HUES64 (cell line): ENCODE results near the gene ZFAND2A.
A peak's percentile ranks its signal among the peaks of the same experiment; 100 is the strongest.
"Not testable (repeated sequence)": the region's sequence is repeated elsewhere in the genome, so short reads cannot be mapped to it uniquely, and the experiment has no call there.

Source experiments
- H3K27ac ChIP-seq: 2 replicates; pipeline ENCODE4 v1.7.0; 2013; ENCODE audit warnings: low read depth, low read length, inconsistent platforms
- H3K27me3 ChIP-seq: 2 replicates; pipeline ENCODE4 v1.6.1; 2013; ENCODE audit warnings: mild to moderate bottlenecking, low read length; ENCODE audit not compliant: insufficient read depth
- H3K36me3 ChIP-seq: 2 replicates; pipeline ENCODE4 v1.6.1; 2013; ENCODE audit warnings: mild to moderate bottlenecking, low read length; ENCODE audit not compliant: insufficient read depth
- H3K4me1 ChIP-seq: 2 replicates; pipeline ENCODE4 v1.6.1; 2013; ENCODE audit warnings: mild to moderate bottlenecking, low read length, moderate library complexity; ENCODE audit not compliant: insufficient read depth
- H3K4me3 ChIP-seq: 2 replicates; pipeline ENCODE4 v1.5.1; 2013; ENCODE audit warnings: mild to moderate bottlenecking, low read length, moderate library complexity
- H3K9ac ChIP-seq: 2 replicates; pipeline ENCODE4 v1.6.1; 2013; ENCODE audit warnings: mild to moderate bottlenecking, low read depth, low read length
- H3K9me3 ChIP-seq: 2 replicates; pipeline ENCODE4 v1.6.1; 2013; ENCODE audit warnings: low read depth, low read length; ENCODE audit not compliant: insufficient read depth
- WGBS: fragments of 150-250, 120-280 bp; methylation state at CpG from one replicate; pipeline ENCODE4 v1.1.7; 2013; ENCODE audit warnings: missing lambda C conversion rate; 5-methylcytosine and 5-hydroxymethylcytosine counted together

ZFAND2A gene

DNA sequence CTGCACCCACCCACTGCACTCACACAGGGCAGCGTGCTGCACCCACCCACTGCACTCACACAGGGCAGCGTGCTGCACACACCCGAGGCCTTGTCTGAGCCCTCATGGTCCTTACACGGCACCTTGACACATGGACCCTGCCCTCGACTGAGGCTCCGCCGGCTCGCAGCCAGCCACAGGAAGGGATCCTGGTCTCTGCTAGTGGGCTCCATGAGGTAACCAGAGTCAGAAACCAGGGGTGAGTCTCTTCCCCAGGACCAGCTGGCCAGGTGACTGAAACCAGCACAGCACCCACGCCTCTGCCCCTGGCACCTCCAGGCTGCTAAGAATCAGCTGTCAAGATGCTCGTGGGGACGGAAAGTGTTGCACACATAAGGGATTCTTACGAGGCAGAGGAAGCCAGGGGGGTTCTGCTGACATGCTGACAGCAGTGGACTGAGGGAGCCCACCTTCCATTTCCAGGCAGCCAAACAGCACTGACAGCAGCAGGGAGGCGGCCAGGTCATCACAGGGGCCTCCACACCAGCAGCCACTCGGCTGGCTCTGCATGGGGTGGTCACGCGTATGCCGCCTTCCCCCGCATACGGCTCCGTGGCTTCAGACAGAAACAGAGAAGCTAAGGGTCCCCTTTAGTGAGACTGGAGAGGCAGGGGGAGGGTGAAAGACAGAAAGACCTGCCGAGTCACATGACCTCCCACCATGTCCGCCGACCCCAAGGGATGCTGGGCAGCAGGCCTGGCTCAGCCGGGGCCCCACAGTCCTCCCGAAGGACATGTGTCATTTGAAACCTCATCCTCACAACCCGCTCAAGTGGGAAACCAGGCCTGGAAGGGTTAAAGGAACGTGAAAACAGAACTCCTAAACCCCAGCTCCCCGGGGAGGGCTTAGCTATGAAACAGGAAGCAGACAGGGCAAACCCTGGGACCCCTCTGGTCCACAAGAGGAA, 37.8 kb downstream of the ZFAND2A start:
- WGBS: 81% methylated on average over 28 of the region's 28 CpGs
- Histone ChIP-seq H3K9ac (peak overlapping the region; percentile 4), H3K27ac (no peak overlapping the region), H3K4me1 (peaks cover 11% of the 10 kb centered on the region; the same call in 1 of the 2 replicates), H3K27me3 (no peaks in the 10 kb centered on the region), H3K4me3 (no peak overlapping the region), H3K36me3 (peaks cover 27% of the 10 kb centered on the region), H3K9me3 (no peaks in the 10 kb centered on the region)

- Histone ChIP-seq H3K9ac (no peak overlapping the region), H3K27me3 (no peaks in the 10 kb centered on the region), H3K27ac (no peak overlapping the region), H3K4me1 (peaks cover 11% of the 10 kb centered on the region; the same call in 1 of the 2 replicates), H3K36me3 (peaks cover 20% of the 10 kb centered on the region), H3K9me3 (no peaks in the 10 kb centered on the region), H3K4me3 (no peak overlapping the region)
- WGBS: 96% methylated on average over 14 of the region's 14 CpGs
Measured at GRCh38 chr7:1121476-1121875, 38.5 kb downstream of the ZFAND2A start.

DNA sequence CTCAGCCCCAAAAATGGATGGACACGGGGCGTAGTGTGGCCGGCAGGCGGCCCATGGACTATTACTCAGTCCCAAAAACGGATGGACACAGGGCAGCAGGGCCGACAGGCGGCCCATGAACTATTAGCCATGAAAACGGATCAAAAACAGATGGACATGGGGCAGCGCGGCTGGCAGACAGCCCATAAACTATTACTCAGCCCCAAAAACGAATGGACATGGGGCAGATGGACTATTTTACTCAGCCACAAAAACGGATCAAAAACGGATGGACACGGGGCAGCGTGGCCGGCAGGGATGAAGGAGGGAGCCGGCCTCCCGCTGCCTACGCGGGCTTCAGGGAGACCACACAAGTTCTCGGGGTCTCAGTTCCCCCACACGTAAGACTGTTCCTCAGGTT, 39.2 kb downstream of the ZFAND2A start:
- Histone ChIP-seq H3K9ac (no peak overlapping the region), H3K4me1 (peaks cover 11% of the 10 kb centered on the region; the same call in 1 of the 2 replicates), H3K27me3 (no peaks in the 10 kb centered on the region), H3K36me3 (peaks cover 18% of the 10 kb centered on the region), H3K4me3 (no peak overlapping the region), H3K27ac (no peak overlapping the region), H3K9me3 (no peaks in the 10 kb centered on the region)
- 96% methylated on average over 22 of the region's 22 CpGs for WGBS

DNA sequence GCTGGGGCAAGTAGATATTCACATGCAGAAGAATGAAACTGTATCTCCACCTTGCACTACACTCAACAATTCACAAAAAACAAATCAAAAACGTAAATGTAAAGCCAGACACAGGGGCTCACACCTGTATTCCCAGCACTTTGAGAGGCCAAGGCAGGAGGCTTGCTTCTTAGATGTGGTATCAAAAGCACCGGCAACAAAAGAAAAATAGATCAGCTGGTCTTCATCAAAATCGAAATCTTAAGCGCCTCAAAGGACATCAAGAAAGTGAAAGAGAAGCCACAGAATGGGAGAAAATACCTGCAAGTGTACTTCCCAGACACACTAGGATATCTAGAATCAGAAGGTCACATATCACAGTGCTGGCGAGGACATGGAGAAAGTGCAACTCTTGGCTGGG, 40.8 kb downstream of the ZFAND2A start:
- H3K9ac ChIP-seq: no peak overlapping the region
- WGBS: 95% methylated on average over 5 of the region's 5 CpGs
- no peaks in the 10 kb centered on the region for H3K9me3 ChIP-seq
- no peaks in the 10 kb centered on the region for H3K27me3 ChIP-seq
- H3K4me1 ChIP-seq: peaks cover 10% of the 10 kb centered on the region; the same call in 1 of the 2 replicates
- H3K36me3 ChIP-seq: peaks cover 7% of the 10 kb centered on the region; the same call in 1 of the 2 replicates
- H3K27ac ChIP-seq: no peak overlapping the region
- no peak overlapping the region for H3K4me3 ChIP-seq

DNA sequence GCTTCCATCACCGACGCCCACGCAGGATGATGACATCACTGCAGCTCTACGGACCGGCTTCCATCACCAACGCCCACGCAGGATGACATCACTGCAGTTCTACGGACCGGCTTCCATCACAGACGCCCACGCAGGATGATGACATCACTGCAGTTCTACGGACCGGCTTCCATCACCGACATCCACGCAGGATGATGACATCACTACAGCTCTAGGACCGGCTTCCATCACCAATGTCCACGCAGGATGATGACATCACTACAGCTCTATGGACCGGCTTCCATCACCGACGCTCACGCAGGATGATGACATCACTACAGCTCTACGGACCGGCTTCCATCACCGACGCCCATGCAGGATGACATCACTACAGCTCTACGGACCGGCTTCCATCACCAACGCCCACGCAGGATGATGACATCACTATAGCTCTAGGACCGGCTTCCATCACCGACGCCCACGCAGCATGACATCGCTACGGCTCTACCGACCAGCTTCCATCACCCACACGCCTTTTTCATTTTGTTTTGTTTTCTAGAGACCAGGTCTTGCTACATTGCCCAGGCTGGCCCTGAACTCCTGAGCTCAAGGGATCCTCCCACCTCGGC, 42.6 kb downstream of the ZFAND2A start:
- WGBS: 95% methylated on average over 38 of the region's 38 CpGs
- H3K27ac ChIP-seq: no peak overlapping the region
- no peaks in the 10 kb centered on the region for H3K4me1 ChIP-seq
- peaks cover 3% of the 10 kb centered on the region; the same call in 1 of the 2 replicates for H3K36me3 ChIP-seq
- H3K4me3 ChIP-seq: no peak overlapping the region
- no peak overlapping the region for H3K9ac ChIP-seq
- no peaks in the 10 kb centered on the region for H3K9me3 ChIP-seq
- H3K27me3 ChIP-seq: no peaks in the 10 kb centered on the region

DNA sequence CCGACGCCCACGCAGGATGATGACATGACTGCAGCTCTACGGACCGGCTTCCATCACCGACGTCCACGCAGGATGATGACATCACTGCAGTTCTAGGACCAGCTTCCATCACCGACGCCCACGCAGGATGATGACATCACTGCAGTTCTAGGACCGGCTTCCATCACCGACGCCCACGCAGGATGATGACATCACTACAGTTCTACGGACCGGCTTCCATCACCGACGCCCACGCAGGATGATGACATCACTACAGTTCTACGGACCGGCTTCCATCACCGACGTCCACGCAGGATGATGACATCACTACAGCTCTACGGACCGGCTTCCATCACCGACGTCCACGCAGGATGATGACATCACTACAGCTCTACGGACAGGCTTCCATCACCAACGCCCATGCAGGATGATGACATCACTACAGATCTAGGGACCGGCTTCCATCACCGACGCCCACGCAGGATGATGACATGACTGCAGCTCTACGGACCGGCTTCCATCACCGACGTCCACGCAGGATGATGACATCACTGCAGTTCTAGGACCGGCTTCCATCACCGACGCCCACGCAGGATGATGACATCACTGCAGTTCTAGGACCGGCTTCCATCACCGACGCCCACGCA, 43.5 kb downstream of the ZFAND2A start:
- not testable (repeated sequence) for H3K9ac ChIP-seq, H3K4me3 ChIP-seq, H3K36me3 ChIP-seq, H3K9me3 ChIP-seq, H3K4me1 ChIP-seq, H3K27ac ChIP-seq, H3K27me3 ChIP-seq
- 95% methylated on average over 49 of the region's 49 CpGs for WGBS

DNA sequence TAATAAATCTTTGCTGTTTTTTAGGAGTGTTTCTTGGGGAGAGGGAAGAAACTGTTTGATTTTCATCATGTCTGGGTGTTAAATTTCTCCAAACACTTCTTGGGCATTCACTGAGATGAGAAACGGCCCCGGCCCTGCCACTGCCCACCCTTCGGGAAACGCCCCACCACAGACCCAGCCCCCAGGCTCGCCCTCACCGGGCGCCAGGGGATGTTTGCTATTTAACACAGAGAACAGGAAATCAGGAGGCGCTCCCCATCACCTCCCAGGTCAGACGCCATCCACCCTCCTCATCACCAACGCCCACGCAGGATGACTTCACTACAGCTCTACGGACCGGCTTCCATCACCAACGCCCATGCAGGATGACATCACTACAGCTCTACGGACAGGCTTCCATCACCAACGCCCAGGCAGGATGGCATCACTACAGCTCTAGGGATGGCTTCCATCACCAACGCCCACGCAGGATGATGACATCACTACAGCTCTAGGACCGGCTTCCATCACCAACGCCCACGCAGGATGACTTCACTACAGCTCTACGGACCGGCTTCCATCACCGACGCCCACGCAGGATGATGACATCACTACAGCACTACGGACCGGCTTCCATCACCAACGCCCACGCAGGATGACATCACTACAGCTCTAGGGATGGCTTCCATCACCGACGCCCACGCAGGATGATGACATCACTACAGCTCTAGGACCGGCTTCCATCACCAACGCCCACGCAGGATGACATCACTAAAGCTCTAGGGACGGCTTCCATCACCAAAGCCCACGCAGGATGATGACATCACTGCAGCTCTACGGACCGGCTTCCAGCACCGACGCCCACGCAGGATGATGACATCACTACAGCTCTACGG, 44.6 kb downstream of the ZFAND2A start:
- H3K36me3 ChIP-seq, H3K4me1 ChIP-seq, H3K9ac ChIP-seq, H3K9me3 ChIP-seq, H3K4me3 ChIP-seq, H3K27me3 ChIP-seq, H3K27ac ChIP-seq: not testable (repeated sequence)
- WGBS: 95% methylated on average over 44 of the region's 44 CpGs

DNA sequence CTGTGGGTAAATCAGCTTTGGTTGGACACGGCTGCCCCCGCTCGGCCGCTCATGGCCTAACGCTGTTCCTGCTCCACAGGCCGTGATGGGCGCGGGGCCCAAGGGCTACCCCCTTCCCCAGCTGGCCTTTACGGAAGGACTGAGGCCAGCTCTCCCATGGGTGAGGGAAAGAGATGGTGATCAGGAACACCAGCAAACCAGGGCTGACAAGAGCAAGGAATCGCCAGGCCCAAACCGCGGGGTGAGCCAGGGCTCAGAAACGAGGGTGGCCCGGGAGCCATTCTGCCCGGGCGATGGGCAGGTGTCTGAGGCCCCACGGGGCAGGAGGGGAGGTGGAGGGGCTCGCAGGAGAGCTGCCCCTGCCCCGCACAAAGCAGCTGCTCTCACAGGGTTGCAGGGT, 45.5 kb downstream of the ZFAND2A start:
- Histone ChIP-seq H3K4me3 (no peak overlapping the region), H3K4me1 (no peaks in the 10 kb centered on the region), H3K36me3 (no peaks in the 10 kb centered on the region; the same call in 1 of the 2 replicates), H3K9me3 (no peaks in the 10 kb centered on the region), H3K27ac (no peak overlapping the region), H3K9ac (no peak overlapping the region), H3K27me3 (no peaks in the 10 kb centered on the region)
- WGBS: 96% methylated on average over 19 of the region's 19 CpGs

DNA sequence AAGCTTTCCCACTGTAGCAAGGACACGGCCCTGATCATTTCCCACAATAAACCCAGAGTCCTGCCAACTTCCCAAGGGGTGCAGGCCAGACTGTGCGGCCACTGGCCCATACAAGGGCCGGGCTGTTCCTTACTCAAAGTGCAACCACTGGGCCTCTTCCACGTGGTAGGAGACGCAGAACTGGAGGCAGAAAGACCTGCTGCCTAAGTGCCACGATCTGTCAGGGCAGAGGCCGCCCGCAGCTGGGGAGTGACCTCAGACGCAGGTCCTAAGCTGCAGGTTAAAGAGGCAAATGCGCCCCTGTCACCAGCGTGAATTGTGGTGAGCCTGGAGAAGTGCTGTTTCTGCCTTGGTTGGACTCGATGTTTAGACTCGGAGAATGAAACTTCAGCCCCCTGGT, 45.9 kb downstream of the ZFAND2A start:
- Histone ChIP-seq H3K27ac (no peak overlapping the region), H3K36me3 (no peaks in the 10 kb centered on the region; the same call in 1 of the 2 replicates), H3K9ac (no peak overlapping the region), H3K27me3 (no peaks in the 10 kb centered on the region), H3K9me3 (no peaks in the 10 kb centered on the region), H3K4me3 (no peak overlapping the region), H3K4me1 (no peaks in the 10 kb centered on the region)
- 94% methylated on average over 13 of the region's 13 CpGs for WGBS

GRCh38 chr7:1113548-1113885, 46.5 kb downstream of the ZFAND2A start:
- 96% methylated on average over 18 of the region's 18 CpGs for WGBS
- Histone ChIP-seq H3K36me3 (no peaks in the 10 kb centered on the region; the same call in 1 of the 2 replicates), H3K4me1 (no peaks in the 10 kb centered on the region), H3K27ac (no peak overlapping the region), H3K9ac (no peak overlapping the region), H3K27me3 (no peaks in the 10 kb centered on the region), H3K9me3 (no peaks in the 10 kb centered on the region), H3K4me3 (no peak overlapping the region)
